Heart right ventricle (tissue), 16 donors: Measurements from ENCODE around the gene TAOK1. TPM values are rescaled to one million over a fixed set of nuclear protein-coding genes. Genes with fewer than 3 reads are reported as not detected.
"Not testable (repeated sequence)": the region's sequence is repeated elsewhere in the genome, so short reads cannot be mapped to it uniquely, and the experiment has no call there.

Experiments used
- ATAC-seq, 8 donors: fragments of 200-7000 bp; cut with Tn5 transposase; one replicate each; pipeline ENCODE4 v1.9.1; 2020; ENCODE audit warnings: mild to moderate bottlenecking in 8 of 8, moderate library complexity in 8 of 8, moderate number of reproducible peaks in 1 of 8
- DNase-seq, 2 donors: peaks; one replicate each; pipeline ENCODE4 v3.0.0-alpha.2; 2020
- H3K27ac ChIP-seq, 10 donors: fragments of 200-600 bp; sonication (generic) in 2 of 10; one replicate each; pipeline versions ENCODE4 v1.5.0 to v1.8.0; 2020 to 2022; ENCODE audit warnings: mild to moderate bottlenecking in 3 of 10
- H3K27me3 ChIP-seq, 7 donors: fragments of 200-600 bp; one replicate each; pipeline ENCODE4 v1.8.0; 2021 to 2022; ENCODE audit warnings: mild to moderate bottlenecking in 2 of 7
- H3K36me3 ChIP-seq, 9 donors: fragments of 200-600 bp; sonication (generic) in 1 of 9; one replicate each; pipeline versions ENCODE4 v1.5.0 to v1.8.0; 2020 to 2022; ENCODE audit warnings: mild to moderate bottlenecking in 2 of 9
- H3K4me1 ChIP-seq, 9 donors: fragments of 200-600 bp; sonication (generic) in 1 of 9; one replicate each; pipeline versions ENCODE4 v1.5.0 to v1.8.0; 2020 to 2022; ENCODE audit warnings: mild to moderate bottlenecking in 4 of 9
- H3K4me3 ChIP-seq, 10 donors: fragments of 200-600 bp; sonication (generic) in 2 of 10; one replicate each; pipeline versions ENCODE4 v1.5.0 to v1.8.0; 2020 to 2022; ENCODE audit warnings: mild to moderate bottlenecking in 7 of 10, moderate library complexity in 2 of 10
- H3K9me3 ChIP-seq, 11 donors: fragments of 200-600 bp in 10 of 11; sonication (generic) in 2 of 11; one replicate each; pipeline versions ENCODE4 v1.5.0 to v1.8.0; 2013 to 2022; ENCODE audit warnings: mild to moderate bottlenecking in 2 of 11, control low read depth in 1 of 11, moderate library complexity in 1 of 11
- CTCF ChIP-seq, 9 donors: fragments of 200-600 bp; sonication (generic) in 2 of 9; IDR thresholded peaks; one replicate each; pipeline versions ENCODE4 v1.5.0 to v1.8.0; 2021 to 2022; ENCODE audit warnings: antibody characterized with exemption in 9 of 9, mild to moderate bottlenecking in 5 of 9, moderate library complexity in 1 of 9
- WGBS, 2 donors: extraction: QIAGEN DNeasy Blood & Tissue Kit; methylation state at CpG; one replicate each; pipeline ENCODE4 v1.1.7; 2013; ENCODE audit warnings: inconsistent platforms in 1 of 2; 5-methylcytosine and 5-hydroxymethylcytosine counted together
- intact Hi-C, 10 donors: fragments of 100-400 bp; cut with DNase I; formaldehyde crosslinking; loops; one replicate each; pipeline versions ENCODE4 v1.11.1 to v1.14.2; 2022
- polyA plus RNA-seq, 2 donors: library from polyadenylated mRNA; stranded (reverse); fragments of 200-250 nt; gene quantifications; one replicate each; pipeline ENCODE4 v1.2.3, GENCODE V29; 2013
- total RNA-seq, 10 donors: library from RNA; stranded (reverse); fragmentation: NEBNext Ultra II Directional in 3 of 10; extraction: Animal tissue kit (Norgen Biotek cat#: 25700) in 3 of 10; gene quantifications; one replicate each; pipeline versions ENCODE4 v1.2.1 to v1.2.4, GENCODE V29; 2021 to 2023
- donor health status: Arrhythmogenic right ventricular cardiomyopathy.
- donor health status: ischemic (EF 13 %, LVEDD 7.1; RV severe dilation, severe dysfunction).
- donor health status: healthy with polysubstance abuse.
- donor health status: DM: no; HTN: yes; CAD: no.
- donor health status: DM: no; HTN: no; CAD: no.
- donor health status: ischemic (EF 25% LVEDD 6.9; RV normal size, moderate dysfunction).
- donor health status: ischemic (EF 25% LVEDD 5.7; RV mildly dilated, moderate dysfunction).
- donor health status: healthy.
- donor health status: DM: yes; HTN: yes; CAD: no.
- donor health status: Ischemic cardiomyopathy.
- donor health status: ischemic (EF 35%, LVEDD 5.7; RV mildly dilated, moderate dysfunction).
- donor health status: nonischemic (EF 11% LVEDD 7.7; RV severe dilation, severe dysfunction).
- donor health status: DM: yes; HTN: yes; CAD: no.
- donor health status: PGD.
- donor health status: ischemic (EF 29% LVEDD 5.4; RV normal size, mild dysfunction).
- donor health status: nonischemic (EF 23%, LVEDD 6.1; RV moderate dilation, normal function).

TAOK1 gene
- total and polyA plus RNA-seq, 12 donors: 6.4 to 86.9 (median 68.8) TPM

GRCh38 chr17:29344201-29344856 is 45.8 kb upstream of the TAOK1 start:
- intact Hi-C loops: no loop called here
- Histone ChIP-seq H3K27ac (no peak overlapping the region), H3K4me1 (peaks cover 0 to 8% (median 0%) of the 10 kb centered on the region in 9 donors), H3K27me3 (peaks cover 0 to 9% (median 0%) of the 10 kb centered on the region in 7 donors), H3K4me3 (no peak overlapping the region), H3K36me3 (no peaks in the 10 kb centered on the region), H3K9me3 (no peaks in the 10 kb centered on the region)
- no peak for DNase-seq
- TF ChIP-seq CTCF (IDR thresholded peaks at IDR 0.05): no peak
- ATAC-seq: no peak
- 92% methylated on average over 11 of the region's 11 CpGs for WGBS, 2 donors

- H3K27ac ChIP-seq: no peak overlapping the region
- H3K27me3 ChIP-seq: peaks cover 0 to 9% (median 0%) of the 10 kb centered on the region in 7 donors
- ATAC-seq: no peak
- no peak for DNase-seq
- intact Hi-C loops: no loop called here
- 76 to 78% methylated on average over 3 of the region's 3 CpGs for WGBS, 2 donors
- no peak overlapping the region for H3K4me3 ChIP-seq
- no peaks in the 10 kb centered on the region for H3K36me3 ChIP-seq
- peaks cover 0 to 8% (median 0%) of the 10 kb centered on the region in 9 donors for H3K4me1 ChIP-seq
- no peak for TF ChIP-seq CTCF (IDR thresholded peaks at IDR 0.05)
- H3K9me3 ChIP-seq: no peaks in the 10 kb centered on the region
Measured at GRCh38 chr17:29345066-29345465, 45.1 kb upstream of the TAOK1 start.

- H3K27me3 ChIP-seq, H3K9me3 ChIP-seq, H3K27ac ChIP-seq, H3K36me3 ChIP-seq, H3K4me3 ChIP-seq, ATAC-seq, intact Hi-C loops, DNase-seq, H3K4me1 ChIP-seq: not testable (repeated sequence)
- 96 to 98% methylated on average over 11 of the region's 11 CpGs for WGBS, 2 donors
Measured at GRCh38 chr17:29345470-29345869, 44.7 kb upstream of the TAOK1 start.

GRCh38 chr17:29346462-29346861 is 43.7 kb upstream of the TAOK1 start:
- Histone ChIP-seq H3K27ac (no peak overlapping the region), H3K36me3 (no peaks in the 10 kb centered on the region), H3K27me3 (peaks cover 0 to 9% (median 0%) of the 10 kb centered on the region in 7 donors), H3K9me3 (no peaks in the 10 kb centered on the region), H3K4me3 (no peak overlapping the region), H3K4me1 (peaks cover 0 to 8% (median 0%) of the 10 kb centered on the region in 9 donors)
- TF ChIP-seq CTCF (IDR thresholded peaks at IDR 0.05): no peak
- no peak for ATAC-seq
- DNase-seq: no peak
- 94 to 97% methylated on average over 6 of the region's 6 CpGs for WGBS, 2 donors
- intact Hi-C loops: no loop called here
